HepG2 (cell line): ENCODE data around the gene CDH1. TPM values are rescaled to one million over a fixed set of nuclear protein-coding genes. Genes with fewer than 3 reads are reported as not detected.

Source experiments
- ATAC-seq: fragments of 200-7000 bp; cut with Tn5 transposase; 3 replicates; pipeline ENCODE4 v1.9.1; 2020; ENCODE audit warnings: mild to moderate bottlenecking, moderate library complexity
- BruUV-seq: library from RNA; stranded (reverse); fragments of 400-500 nt; replicated peaks from 2 replicates; lab custom pipeline; 2021; lab: Mats Ljungman, UMichigan
- CTCF ChIA-PET: fragments of 300-600 bp; formaldehyde crosslinking; extraction: SDS; loops from one replicate; lab custom pipeline; 2021; ENCODE audit warnings: low total read pairs, inconsistent platforms, low intra/inter-chr PET ratio; lab: Yijun Ruan, JAX
- POLR2A ChIA-PET: fragments of 350-600 bp; sonication (Branson Sonifier 250); formaldehyde crosslinking; loops from one replicate; lab custom pipeline; 2020; ENCODE audit warnings: antibody characterized with exemption, inconsistent platforms; lab: Yijun Ruan, JAX
- DNase-seq: peaks from one replicate; pipeline ENCODE4 v3.0.0-alpha.2; 2015; ENCODE audit warnings: low spot score
- FAIRE-seq: peaks from 3 replicates; lab custom pipeline; 2011; peaks lifted over from hg19 to GRCh38; lab: Jason Lieb, UNC
- H2AFZ ChIP-seq: one replicate; pipeline ENCODE4 v1.6.1; 2011; ENCODE audit warnings: low read length, inconsistent platforms
- H3K27ac ChIP-seq: fragments of 300-600 bp; 3 replicates; pipeline ENCODE4 v1.8.0; 2011; ENCODE audit warnings: mixed run types, mild to moderate bottlenecking, mixed read lengths, low read length, inconsistent platforms; ENCODE audit not compliant: insufficient read depth; ENCODE audit errors: extremely low read length
- H3K27me3 ChIP-seq, 2 experiments: fragments of 200-600 bp in 1 of 2; 2 replicates in 1 of 2; 3 replicates in 1 of 2; pipeline versions ENCODE4 v1.6.0 to v1.8.0; 2011; ENCODE audit warnings: low read length in 2 of 2, mild to moderate bottlenecking in 2 of 2, moderate library complexity in 2 of 2, inconsistent platforms in 1 of 2; ENCODE audit not compliant: insufficient read depth in 2 of 2, control insufficient read depth in 1 of 2
- H3K36me3 ChIP-seq, 2 experiments: fragments of 200-600 bp in 1 of 2; replicated peaks in 1 of 2; 2 replicates in 1 of 2; 3 replicates in 1 of 2; pipeline versions ENCODE4 v1.5.1 to v1.8.0; 2011; ENCODE audit warnings: low read length in 2 of 2, inconsistent platforms in 1 of 2; ENCODE audit not compliant: insufficient read depth in 2 of 2, control insufficient read depth in 1 of 2
- H3K4me1 ChIP-seq: 2 replicates; pipeline ENCODE4 v1.5.1; 2012; ENCODE audit warnings: low read length, inconsistent platforms; ENCODE audit not compliant: insufficient read depth
- H3K4me2 ChIP-seq: 2 replicates; pipeline ENCODE4 v1.6.0; 2011; ENCODE audit warnings: low read depth, low read length, inconsistent platforms
- H3K4me3 ChIP-seq, 3 experiments: fragments of 200-600 bp in 1 of 3; sonication (generic), shearing (Covaris generic) in 1 of 3; replicated peaks in 1 of 3; 2 replicates each; pipeline ENCODE4 v1.5.1; 2011 to 2016; ENCODE audit warnings: low read length in 3 of 3, inconsistent platforms in 2 of 3, low read depth in 2 of 3, mild to moderate bottlenecking in 2 of 3, control low read depth in 1 of 3, mixed read lengths in 1 of 3; ENCODE audit not compliant: insufficient read depth in 1 of 3
- H3K79me2 ChIP-seq: one replicate; pipeline ENCODE4 v1.6.1; 2011; ENCODE audit warnings: low read length, inconsistent platforms; ENCODE audit not compliant: insufficient read depth
- H3K9ac ChIP-seq: 2 replicates; pipeline ENCODE4 v1.6.0; 2011; ENCODE audit warnings: mild to moderate bottlenecking, low read depth, low read length, inconsistent platforms; ENCODE audit not compliant: insufficient read depth
- H3K9me3 ChIP-seq: 2 replicates; pipeline ENCODE4 v1.5.1; 2012; ENCODE audit warnings: mild to moderate bottlenecking, low read length
- H4K20me1 ChIP-seq: 2 replicates; pipeline ENCODE4 v1.6.0; 2011; ENCODE audit warnings: inconsistent platforms, mild to moderate bottlenecking, low read length, moderate library complexity; ENCODE audit not compliant: insufficient read depth
- IRF2 ChIP-seq: IDR thresholded peaks from 2 replicates; pipeline ENCODE4 v1.6.1; 2018; ENCODE audit warnings: missing genetic modification reagents, missing compliant biosample characterization
- MEIS1 ChIP-seq: sonication (generic); formaldehyde crosslinking; IDR thresholded peaks from 2 replicates; pipeline ENCODE4 v1.9.0; 2021; ENCODE audit warnings: mild to moderate bottlenecking, missing genetic modification reagents, moderate library complexity, borderline replicate concordance
- POLR2A ChIP-seq, 2 experiments: IDR thresholded peaks; 2 replicates each; pipeline ENCODE4 v1.6.1; 2011; ENCODE audit warnings: low read depth in 2 of 2, low read length in 2 of 2, mild to moderate bottlenecking in 1 of 2, moderate library complexity in 1 of 2; ENCODE audit not compliant: insufficient read depth in 1 of 2
- PRDM15 ChIP-seq: sonication (generic); formaldehyde crosslinking; IDR thresholded peaks from 2 replicates; pipeline ENCODE4 v1.4.0; 2020; ENCODE audit warnings: missing genetic modification reagents
- RAD21 ChIP-seq: fragments of 450-650 bp; formaldehyde crosslinking; IDR thresholded peaks from 2 replicates; pipeline ENCODE4 v1.5.0; 2020; ENCODE audit warnings: mild to moderate bottlenecking
- RFXANK ChIP-seq: IDR thresholded peaks from 2 replicates; pipeline ENCODE4 v1.6.1; 2016
- SETDB1 ChIP-seq: sonication (generic); formaldehyde crosslinking; IDR thresholded peaks from 2 replicates; pipeline ENCODE4 v1.5.1; 2020; ENCODE audit warnings: missing genetic modification reagents, mild to moderate bottlenecking, borderline replicate concordance
- ZNF460 ChIP-seq: sonication (generic); formaldehyde crosslinking; IDR thresholded peaks from 2 replicates; pipeline ENCODE4 v1.5.1; 2020; ENCODE audit warnings: missing genetic modification reagents, mild to moderate bottlenecking, borderline replicate concordance
- ZNF563 ChIP-seq: sonication (generic); formaldehyde crosslinking; IDR thresholded peaks from 2 replicates; pipeline ENCODE4 v1.8.0; 2022; ENCODE audit warnings: mild to moderate bottlenecking, moderate library complexity, missing genetic modification reagents
- ZNF773 ChIP-seq: sonication (generic); formaldehyde crosslinking; IDR thresholded peaks from 2 replicates; pipeline ENCODE4 v1.4.0; 2020; ENCODE audit warnings: missing genetic modification reagents, borderline replicate concordance
- ZNF788 ChIP-seq: sonication (generic); formaldehyde crosslinking; IDR thresholded peaks from 2 replicates; pipeline ENCODE4 v1.5.0; 2020; ENCODE audit warnings: mild to moderate bottlenecking, missing genetic modification reagents, borderline replicate concordance
- WGBS: methylation state at CpG from one replicate; pipeline ENCODE4 v1.1.6; 2017; ENCODE audit warnings: low lambda C conversion rate; 5-methylcytosine and 5-hydroxymethylcytosine counted together
- in situ Hi-C: cut with HindIII; loops from 2 replicates; pipeline ENCODE4 v1.10.0; 2017; ENCODE audit warnings: low pct_unique_long_range_greater_than_20kb; ENCODE audit not compliant: extremely low pct_ligation_motif_present
- intact Hi-C: fragments of 100-400 bp; cut with micrococcal nuclease; formaldehyde crosslinking; loops from one replicate; pipeline ENCODE4 v1.10.0; 2022; ENCODE audit not compliant: unreplicated experiment
- polyA plus RNA-seq, 8 experiments: library from polyadenylated mRNA; depleted of rRNA in 3 of 8; stranded (reverse) in 7 of 8; unstranded in 1 of 8; fragments of >200 nt; fragmentation: Illumina TruSeq in 4 of 8; extraction: Trizol in 4 of 8; gene quantifications; 2 replicates each; pipeline versions ENCODE4 v1.2.1 to v1.2.3, GENCODE V29; 2011 to 2016; ENCODE audit warnings: low read depth in 4 of 8, missing spikeins in 1 of 8, mixed read lengths in 1 of 8; ENCODE audit not compliant: insufficient read depth in 1 of 8
- total RNA-seq, 5 experiments: library from RNA; depleted of rRNA; stranded (reverse); fragments of >200 nt; fragmentation: Illumina TruSeq; extraction: Trizol; gene quantifications; 2 replicates each; pipeline ENCODE4 v1.2.3, GENCODE V29; 2016; ENCODE audit warnings: low read depth in 1 of 5
- TF ChIP-seq, protein P1 (sequence below): sonication (generic); formaldehyde crosslinking; IDR thresholded peaks from 2 replicates; pipeline ENCODE4 v1.5.0; 2020; ENCODE audit warnings: mild to moderate bottlenecking, missing genetic modification reagents
- TF ChIP-seq, protein P2 (sequence below): sonication (generic); formaldehyde crosslinking; IDR thresholded peaks from 2 replicates; pipeline ENCODE4 v1.5.1; 2020; ENCODE audit warnings: mild to moderate bottlenecking, missing genetic modification reagents, moderate library complexity

CDH1 gene
- total and polyA plus RNA-seq, 2 of the 13 experiments (the other 11 are each of a cell fraction or from before 2014, with no cell fraction given), result 0.95 to 9.8 TPM

DNA sequence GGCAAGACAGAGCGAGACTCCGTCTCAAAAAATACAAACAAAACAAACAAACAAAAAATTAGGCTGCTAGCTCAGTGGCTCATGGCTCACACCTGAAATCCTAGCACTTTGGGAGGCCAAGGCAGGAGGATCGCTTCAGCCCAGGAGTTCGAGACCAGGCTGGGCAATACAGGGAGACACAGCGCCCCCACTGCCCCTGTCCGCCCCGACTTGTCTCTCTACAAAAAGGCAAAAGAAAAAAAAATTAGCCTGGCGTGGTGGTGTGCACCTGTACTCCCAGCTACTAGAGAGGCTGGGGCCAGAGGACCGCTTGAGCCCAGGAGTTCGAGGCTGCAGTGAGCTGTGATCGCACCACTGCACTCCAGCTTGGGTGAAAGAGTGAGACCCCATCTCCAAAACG lies 531 bp upstream of the CDH1 start:
- Histone ChIP-seq H2AFZ (no peak overlapping the region), H3K27me3 (peaks cover 1 to 26% of the 10 kb centered on the region in 2 experiments; a peak in 3 of 5 replicates), H3K4me2 (0 out of 2 replicates have a peak overlapping the region, but pooled peaks have one; percentile 86), H3K27ac (no peak overlapping the region), H3K4me1 (peaks cover 91% of the 10 kb centered on the region), H3K79me2 (no peaks in the 10 kb centered on the region), H4K20me1 (no peaks in the 10 kb centered on the region), H3K9me3 (no peaks in the 10 kb centered on the region), H3K4me3 (no peak overlapping the region), H3K36me3 (no peaks in the 10 kb centered on the region), H3K9ac (no peak overlapping the region)
- no TSS peak for BruUV-seq
- 77% methylated on average over 12 of the region's 12 CpGs for WGBS
- in situ Hi-C loops (no loop called here), intact Hi-C loops (loop anchor here (5.0 kb wide), 1 partner anchor 1764 kb away; no protein-coding TSS in a partner anchor)
- TF ChIP-seq ZNF460 (CRISPR knock-in tag), result peak; percentile 40; the same call in 1 of the 2 replicates
- 0 out of 2 replicates have a peak, but pooled peaks have one; percentile 8 for TF ChIP-seq MEIS1 (CRISPR knock-in tag)
- no peak for TF ChIP-seq RFXANK (CRISPR knock-in tag)
- no peak for TF ChIP-seq PRDM15 (CRISPR knock-in tag)
- TF ChIP-seq POLR2A (IDR thresholded peaks at IDR 0.05; ENCODE audit: insufficient read depth in 1 of 2, low read depth in 2 of 2, low read length in 2 of 2), result no peak
- TF ChIP-seq ZNF788 (CRISPR knock-in tag), result no peak
- TF ChIP-seq IRF2 (CRISPR knock-in tag), result no peak
- no peak for TF ChIP-seq SETDB1
- no peak for TF ChIP-seq ZNF773 (CRISPR knock-in tag)
- TF ChIP-seq, protein P1, sequence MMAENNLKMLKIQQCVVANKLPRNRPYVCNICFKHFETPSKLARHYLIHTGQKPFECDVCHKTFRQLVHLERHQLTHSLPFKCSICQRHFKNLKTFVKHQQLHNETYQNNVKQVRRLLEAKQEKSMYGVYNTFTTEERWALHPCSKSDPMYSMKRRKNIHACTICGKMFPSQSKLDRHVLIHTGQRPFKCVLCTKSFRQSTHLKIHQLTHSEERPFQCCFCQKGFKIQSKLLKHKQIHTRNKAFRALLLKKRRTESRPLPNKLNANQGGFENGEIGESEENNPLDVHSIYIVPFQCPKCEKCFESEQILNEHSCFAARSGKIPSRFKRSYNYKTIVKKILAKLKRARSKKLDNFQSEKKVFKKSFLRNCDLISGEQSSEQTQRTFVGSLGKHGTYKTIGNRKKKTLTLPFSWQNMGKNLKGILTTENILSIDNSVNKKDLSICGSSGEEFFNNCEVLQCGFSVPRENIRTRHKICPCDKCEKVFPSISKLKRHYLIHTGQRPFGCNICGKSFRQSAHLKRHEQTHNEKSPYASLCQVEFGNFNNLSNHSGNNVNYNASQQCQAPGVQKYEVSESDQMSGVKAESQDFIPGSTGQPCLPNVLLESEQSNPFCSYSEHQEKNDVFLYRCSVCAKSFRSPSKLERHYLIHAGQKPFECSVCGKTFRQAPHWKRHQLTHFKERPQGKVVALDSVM (CRISPR knock-in tag), result peak; percentile 80; the same call in 1 of the 2 replicates
- no peak for TF ChIP-seq ZNF563 (CRISPR knock-in tag)
- no peak for TF ChIP-seq RAD21
- TF ChIP-seq, protein P2, sequence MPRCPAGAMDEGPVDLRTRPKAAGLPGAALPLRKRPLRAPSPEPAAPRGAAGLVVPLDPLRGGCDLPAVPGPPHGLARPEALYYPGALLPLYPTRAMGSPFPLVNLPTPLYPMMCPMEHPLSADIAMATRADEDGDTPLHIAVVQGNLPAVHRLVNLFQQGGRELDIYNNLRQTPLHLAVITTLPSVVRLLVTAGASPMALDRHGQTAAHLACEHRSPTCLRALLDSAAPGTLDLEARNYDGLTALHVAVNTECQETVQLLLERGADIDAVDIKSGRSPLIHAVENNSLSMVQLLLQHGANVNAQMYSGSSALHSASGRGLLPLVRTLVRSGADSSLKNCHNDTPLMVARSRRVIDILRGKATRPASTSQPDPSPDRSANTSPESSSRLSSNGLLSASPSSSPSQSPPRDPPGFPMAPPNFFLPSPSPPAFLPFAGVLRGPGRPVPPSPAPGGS (CRISPR knock-in tag), result no peak
- ChIA-PET CTCF (no interaction called here), POLR2A (interaction anchor here (7.0 kb wide), 1 partner anchor 56 kb away, joined by 134 read pairs; no protein-coding TSS in a partner anchor)
- FAIRE-seq (no peak), ATAC-seq (no peak), DNase-seq (no peak)
